K562 (cell line): ENCODE measurements around the gene ARHGEF1. TPM values are rescaled to one million over a fixed set of nuclear protein-coding genes. Genes with fewer than 3 reads are reported as not detected.
A peak's percentile ranks its signal among the peaks of the same experiment; 100 is the strongest.

Source experiments
- CREM ChIP-seq: IDR thresholded peaks from 2 replicates; pipeline ENCODE4 v1.6.1; 2014; ENCODE audit warnings: antibody characterized with exemption, low read depth
- GABPA ChIP-seq: fragments of 200-800 bp; sonication (Bioruptor generic); conservative IDR thresholded peaks from 2 replicates; pipeline ENCODE4 v1.6.1; 2016; ENCODE audit warnings: low read depth, missing genetic modification characterization, missing compliant biosample characterization
- NFRKB ChIP-seq: fragments of 450-650 bp; IDR thresholded peaks from 2 replicates; pipeline ENCODE4 v1.6.1; 2016; ENCODE audit warnings: low read depth
- PHF8 ChIP-seq: fragments of 200-600 bp; sonication (generic); IDR thresholded peaks from 2 replicates; pipeline ENCODE4 v1.6.1; 2012; ENCODE audit warnings: mixed run types, mild to moderate bottlenecking, inconsistent platforms, low read length, moderate library complexity, borderline replicate concordance
- PRDM10 ChIP-seq: fragments of 450-650 bp; IDR thresholded peaks from 2 replicates; pipeline ENCODE4 v1.6.1; 2018; ENCODE audit not compliant: partially characterized antibody
- TBP ChIP-seq: optimal IDR thresholded peaks from 2 replicates; pipeline ENCODE3; 2011; ENCODE audit warnings: low read depth, low read length, improper control_type of control experiment
- YY1 ChIP-seq, 3 experiments: IDR thresholded peaks; 2 replicates each; pipeline ENCODE4 v1.6.1; 2011; ENCODE audit warnings: low read length in 2 of 3, mild to moderate bottlenecking in 2 of 3, moderate library complexity in 2 of 3, borderline replicate concordance in 1 of 3, control low read depth in 1 of 3, low read depth in 1 of 3; ENCODE audit not compliant: insufficient read depth in 3 of 3, insufficient replicate concordance in 2 of 3, control insufficient read depth in 1 of 3, insufficient read length in 1 of 3; ENCODE audit errors: extremely low read depth in 1 of 3
- ZBTB26 ChIP-seq: fragments of 450-650 bp; formaldehyde crosslinking; IDR thresholded peaks from 2 replicates; pipeline ENCODE4 v1.4.0; 2022; ENCODE audit warnings: missing genetic modification characterization
- ZNF655 ChIP-seq: fragments of 250-450 bp; sonication (Bioruptor Pico); IDR thresholded peaks from 2 replicates; pipeline ENCODE4 v1.5.0; 2021
- polyA plus RNA-seq, 8 experiments: library from polyadenylated mRNA; depleted of rRNA in 4 of 8; stranded (reverse) in 5 of 8; unstranded in 3 of 8; fragments of >200 nt; fragmentation: Nextera tagmentation in 2 of 8; fragmentation: Illumina TruSeq in 1 of 8; extraction: Ambion mirVana in 2 of 8; extraction: Trizol in 1 of 8; gene quantifications; 2 replicates each; pipeline versions ENCODE4 v1.2.1 to v1.2.3, GENCODE V29; 2011 to 2014; ENCODE audit warnings: inconsistent platforms in 1 of 8, missing spikeins in 1 of 8
- total RNA-seq, 7 experiments: library from RNA; depleted of rRNA in 6 of 7; stranded (reverse); fragments of >200 nt in 6 of 7; fragmentation: Illumina TruSeq in 2 of 7; extraction: Trizol in 2 of 7; gene quantifications; 2 replicates each; pipeline versions ENCODE4 v1.2.1 to v1.2.3, GENCODE V29; 2011 to 2021; ENCODE audit warnings: low replicate concordance in 1 of 7

Gene ARHGEF1
- total and polyA plus RNA-seq, 9 of the 15 experiments (the other 6 are each of a cell fraction or from before 2014, with no cell fraction given) = 1.9 to 149 (median 29.8) TPM

- TF ChIP-seq GABPA (peak; percentile 59), YY1 (IDR thresholded peaks at IDR 0.05; ENCODE audit: borderline replicate concordance in 1 of 3, control insufficient read depth in 1 of 3, extremely low read depth in 1 of 3, insufficient read depth in 3 of 3, insufficient read length in 1 of 3, insufficient replicate concordance in 2 of 3, low read depth in 1 of 3, low read length in 2 of 3) (peak in 1 of 3 experiments; percentile 62), TBP (peak; percentile 31), CREM (peak; percentile 61), NFRKB (peak; percentile 15; the same call in 1 of the 2 replicates), PRDM10 (peak; percentile 22), PHF8 (peak; percentile 50; the same call in 1 of the 2 replicates), ZNF655 (no peak), ZBTB26 (CRISPR knock-in tag) (no peak)
Measured at GRCh38 chr19:41939861-41940730, 57.1 kb downstream of the ARHGEF1 start (continued).
